ENCODE measurements around the gene OLR1. TPM values are rescaled to one million over a fixed set of nuclear protein-coding genes. Genes with fewer than 3 reads are reported as not detected.

Gene OLR1
- total RNA-seq, 1 experiment from 2014 or later = 0.12 TPM

- Histone ChIP-seq H3K36me3 (ENCODE audit: control insufficient read depth in 1 of 2, insufficient read depth in 2 of 2, low read length in 2 of 2) (no peaks in the 10 kb centered on the region), H3K27me3 (ENCODE audit: insufficient read depth, low read length) (no peaks in the 10 kb centered on the region), H3K27ac (ENCODE audit: low read depth, low read length) (no peak overlapping the region), H3K4me3 (replicated peaks in 1 of 2; ENCODE audit: low read depth in 1 of 2, low read length in 2 of 2) (no peak overlapping the region), H3K79me2 (ENCODE audit: insufficient read depth, low read length) (no peaks in the 10 kb centered on the region), H2AFZ (ENCODE audit: low read depth, low read length, poor library complexity, severe bottlenecking) (no peak overlapping the region), H3K4me2 (ENCODE audit: low read length) (no peak overlapping the region), H3K9ac (ENCODE audit: low read length) (no peak overlapping the region), H3K4me1 (ENCODE audit: control insufficient read depth in 1 of 2, insufficient read depth in 2 of 2, low read length in 2 of 2) (peaks cover 0 to 8% of the 10 kb centered on the region in 2 experiments; a peak in 2 of 4 replicates), H3K9me2 (ENCODE audit: insufficient read depth) (no peaks in the 10 kb centered on the region), H4K20me1 (ENCODE audit: insufficient read depth) (no peaks in the 10 kb centered on the region), H3K9me3 (ENCODE audit: control insufficient read depth in 1 of 2, insufficient read depth in 1 of 2, low read depth in 1 of 2, low read length in 2 of 2) (no peaks in the 10 kb centered on the region)
- ChIA-PET POLR2A (no interaction called here), RAD21 (ENCODE audit: low non-redundant PET in 1 of 2, low total read pairs in 2 of 2, uncharacterized antibody in 2 of 2, unreplicated experiment in 2 of 2) (no interaction called here), CTCF (no interaction called here)
- DNase-seq (ENCODE audit: low read depth, low spot score) (no peak), ATAC-seq (no peak)
- TF ChIP-seq SP1 (IDR thresholded peaks at IDR 0.05; ENCODE audit: low read depth) (no peak), EZH2phosphoT487 (IDR thresholded peaks at IDR 0.05; ENCODE audit: borderline replicate concordance) (no peak), POLR2A (IDR thresholded peaks at IDR 0.05; ENCODE audit: borderline replicate concordance, extremely low read depth, insufficient read depth, insufficient read length) (no peak), SRF (IDR thresholded peaks at IDR 0.05; ENCODE audit: low read depth) (no peak), FOSL1 (IDR thresholded peaks at IDR 0.05; ENCODE audit: low read depth) (no peak), EZH2 (IDR thresholded peaks at IDR 0.05) (no peak), TCF7L2 (IDR thresholded peaks at IDR 0.05; ENCODE audit: borderline replicate concordance, extremely low read depth, insufficient read depth, insufficient read length) (no peak), CTCF (IDR thresholded peaks at IDR 0.05 in 2 of 3, conservative IDR thresholded peaks at IDR 0.05 in 1 of 3; ENCODE audit: borderline replicate concordance in 1 of 3, insufficient read depth in 1 of 3, low read depth in 2 of 3, low read length in 2 of 3) (no peak), REST (IDR thresholded peaks at IDR 0.05; ENCODE audit: low read depth) (no peak)
- intact Hi-C loops (cut with micrococcal nuclease) = no loop called here
- no TSS peak for BruUV-seq (replicated peaks)
These were observed 14.4 kb upstream of the OLR1 start for GRCh38 chr12:10186299-10186698.

Data from HCT116 (cell line).